ENCODE measurements around the gene GPHA2.

GPHA2 gene

GRCh38 chr11:64909653-64910343, 25.9 kb downstream of the GPHA2 start:
- no peak for DNase-seq

- no peak for DNase-seq
Observed at GRCh38 chr11:64908766-64909165, 26.9 kb downstream of the GPHA2 start.

- DNase-seq = no peak
Observed at GRCh38 chr11:64906314-64906635, 29.4 kb downstream of the GPHA2 start.

- DNase-seq = no peak
Observed at GRCh38 chr11:64905516-64906313, 30.0 kb downstream of the GPHA2 start.

- DNase-seq = no peak
Observed at GRCh38 chr11:64903291-64903833, 32.3 kb downstream of the GPHA2 start.

GRCh38 chr11:64902102-64902900, 33.4 kb downstream of the GPHA2 start:
- no peak for DNase-seq

- no peak for DNase-seq
Observed at GRCh38 chr11:64900774-64901173, 34.9 kb downstream of the GPHA2 start.

- DNase-seq = no peak
Observed at GRCh38 chr11:64900263-64900678, 35.4 kb downstream of the GPHA2 start.

- no peak for DNase-seq
Observed at GRCh38 chr11:64898541-64898940, 37.2 kb downstream of the GPHA2 start.

GRCh38 chr11:64898076-64898445, 37.6 kb downstream of the GPHA2 start:
- no peak for DNase-seq

GRCh38 chr11:64897381-64898075, 38.2 kb downstream of the GPHA2 start:
- no peak for DNase-seq

- no peak for DNase-seq
Observed at GRCh38 chr11:64896448-64897022, 39.2 kb downstream of the GPHA2 start.

GRCh38 chr11:64894812-64895452, 40.8 kb downstream of the GPHA2 start:
- DNase-seq = no peak

- DNase-seq = peak; percentile 27
Observed at GRCh38 chr11:64894070-64894811, 41.5 kb downstream of the GPHA2 start.

GRCh38 chr11:64893194-64894069, 42.3 kb downstream of the GPHA2 start:
- no peak for DNase-seq

- no peak for DNase-seq
Observed at GRCh38 chr11:64892838-64893193, 42.9 kb downstream of the GPHA2 start.

GRCh38 chr11:64892411-64892831, 43.3 kb downstream of the GPHA2 start:
- DNase-seq = no peak

GRCh38 chr11:64891880-64892279, 43.8 kb downstream of the GPHA2 start:
- DNase-seq = no peak

GRCh38 chr11:64891215-64891848, 44.4 kb downstream of the GPHA2 start:
- no peak for DNase-seq

- DNase-seq = no peak
Observed at GRCh38 chr11:64890522-64890939, 45.2 kb downstream of the GPHA2 start.
